MM.1S (cell line): ENCODE results near the gene C15orf39.
"Not testable (repeated sequence)": the region's sequence is repeated elsewhere in the genome, so short reads cannot be mapped to it uniquely, and the experiment has no call there.

Experiments used
- DNase-seq: peaks from one replicate; pipeline ENCODE4 v3.0.0-alpha.2; 2015
- H2AFZ ChIP-seq: fragments of 300-600 bp; sonication (generic); 2 replicates; pipeline ENCODE4 v1.6.0; 2016; ENCODE audit warnings: antibody characterized with exemption, low read length
- H3F3A ChIP-seq: fragments of 300-600 bp; sonication (generic); 2 replicates; pipeline ENCODE4 v1.6.1; 2016; ENCODE audit warnings: mild to moderate bottlenecking, antibody characterized with exemption, low read length, moderate library complexity, mixed read lengths; ENCODE audit not compliant: insufficient read depth
- H3K27ac ChIP-seq: fragments of 300-600 bp; sonication (generic); 2 replicates; pipeline ENCODE4 v1.5.1; 2016; ENCODE audit warnings: mild to moderate bottlenecking, low read length
- H3K27me3 ChIP-seq: fragments of 300-600 bp; sonication (generic); replicated peaks from 2 replicates; pipeline ENCODE4 v1.6.0; 2016; ENCODE audit warnings: low read length; ENCODE audit not compliant: insufficient read depth
- H3K36me3 ChIP-seq: fragments of 300-600 bp; sonication (generic); replicated peaks from 2 replicates; pipeline ENCODE4 v1.6.1; 2016; ENCODE audit warnings: mild to moderate bottlenecking, low read length, mixed read lengths; ENCODE audit not compliant: insufficient read depth
- H3K4me1 ChIP-seq: fragments of 300-600 bp; sonication (generic); 2 replicates; pipeline ENCODE4 v1.6.1; 2016; ENCODE audit warnings: low read length, mixed read lengths
- H3K4me2 ChIP-seq: fragments of 300-600 bp; sonication (generic); 2 replicates; pipeline ENCODE4 v1.6.0; 2016; ENCODE audit warnings: low read depth, low read length
- H3K4me3 ChIP-seq: fragments of 300-600 bp; sonication (generic); 2 replicates; pipeline ENCODE4 v1.5.1; 2016; ENCODE audit warnings: low read length, mixed read lengths
- H3K79me2 ChIP-seq: fragments of 300-600 bp; sonication (generic); 2 replicates; pipeline ENCODE4 v1.6.1; 2016; ENCODE audit warnings: mixed run types, low read length, mixed read lengths
- H3K9ac ChIP-seq: fragments of 300-600 bp; sonication (generic); 2 replicates; pipeline ENCODE4 v1.6.1; 2016; ENCODE audit warnings: low read length, mixed read lengths
- H3K9me2 ChIP-seq: fragments of 300-600 bp; sonication (generic); replicated peaks from 2 replicates; pipeline ENCODE4 v1.6.1; 2016; ENCODE audit warnings: mild to moderate bottlenecking, low read length, mixed read lengths; ENCODE audit not compliant: insufficient read depth
- H3K9me3 ChIP-seq: fragments of 300-600 bp; sonication (generic); replicated peaks from 2 replicates; pipeline ENCODE4 v1.6.1; 2016; ENCODE audit warnings: mild to moderate bottlenecking, low read length, mixed read lengths; ENCODE audit not compliant: insufficient read depth
- H4K20me1 ChIP-seq: fragments of 300-600 bp; sonication (generic); 2 replicates; pipeline ENCODE4 v1.6.1; 2016; ENCODE audit warnings: mild to moderate bottlenecking, low read length, moderate library complexity, mixed read lengths; ENCODE audit not compliant: insufficient read depth
- EZH2 ChIP-seq: fragments of 300-600 bp; sonication (generic); optimal IDR thresholded peaks from 2 replicates; pipeline ENCODE3; 2017; ENCODE audit warnings: low read depth, mild to moderate bottlenecking, antibody characterized with exemption, low read length, mixed read lengths
- EZH2phosphoT487 ChIP-seq: fragments of 300-600 bp; sonication (generic); IDR thresholded peaks from 2 replicates; pipeline ENCODE4 v1.6.1; 2018; ENCODE audit warnings: antibody characterized with exemption, low read length
- TF ChIP-seq, protein P1 (sequence below): fragments of 300-600 bp; sonication (generic); IDR thresholded peaks from 2 replicates; pipeline ENCODE4 v1.5.1; 2016; ENCODE audit warnings: antibody characterized with exemption, low read length, mixed read lengths

The C15orf39 gene

DNA sequence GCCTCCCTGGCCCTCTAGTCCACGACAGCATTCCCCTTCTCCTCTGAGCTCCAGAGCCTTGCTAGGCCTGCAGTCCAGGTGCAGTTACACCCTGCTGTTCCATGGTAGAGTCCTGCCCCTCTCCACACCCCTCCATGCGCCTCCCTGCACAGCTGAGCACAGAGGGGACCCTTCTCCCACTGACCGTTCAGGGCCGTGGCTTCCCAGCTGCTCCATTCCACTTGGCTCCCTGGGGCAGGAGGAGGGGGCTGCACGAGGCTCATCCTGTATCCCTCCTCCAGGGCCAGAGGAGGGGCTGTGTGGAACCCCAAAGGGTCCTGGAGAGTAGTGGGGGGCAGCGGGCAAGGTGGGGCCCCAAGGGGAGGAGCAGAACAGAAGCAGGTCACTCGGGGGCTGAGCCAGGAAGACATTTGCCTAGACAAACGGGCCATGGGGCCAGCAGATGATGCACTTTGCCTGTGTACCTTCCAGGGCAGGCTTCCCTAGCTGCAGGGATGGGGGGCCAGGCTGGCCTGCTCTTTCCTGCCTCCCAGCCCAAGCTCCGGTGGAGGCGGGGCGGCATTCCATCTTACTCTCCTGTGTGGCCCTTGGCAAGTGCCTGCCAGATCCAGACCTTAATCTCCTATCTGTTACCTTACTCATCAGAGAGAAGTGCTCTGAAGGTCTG lies 35.8 kb downstream of the C15orf39 start:
- H3K9ac ChIP-seq = no peak overlapping the region
- DNase-seq = no peak
- H3F3A ChIP-seq = no peaks in the 10 kb centered on the region
- TF ChIP-seq, protein P1, sequence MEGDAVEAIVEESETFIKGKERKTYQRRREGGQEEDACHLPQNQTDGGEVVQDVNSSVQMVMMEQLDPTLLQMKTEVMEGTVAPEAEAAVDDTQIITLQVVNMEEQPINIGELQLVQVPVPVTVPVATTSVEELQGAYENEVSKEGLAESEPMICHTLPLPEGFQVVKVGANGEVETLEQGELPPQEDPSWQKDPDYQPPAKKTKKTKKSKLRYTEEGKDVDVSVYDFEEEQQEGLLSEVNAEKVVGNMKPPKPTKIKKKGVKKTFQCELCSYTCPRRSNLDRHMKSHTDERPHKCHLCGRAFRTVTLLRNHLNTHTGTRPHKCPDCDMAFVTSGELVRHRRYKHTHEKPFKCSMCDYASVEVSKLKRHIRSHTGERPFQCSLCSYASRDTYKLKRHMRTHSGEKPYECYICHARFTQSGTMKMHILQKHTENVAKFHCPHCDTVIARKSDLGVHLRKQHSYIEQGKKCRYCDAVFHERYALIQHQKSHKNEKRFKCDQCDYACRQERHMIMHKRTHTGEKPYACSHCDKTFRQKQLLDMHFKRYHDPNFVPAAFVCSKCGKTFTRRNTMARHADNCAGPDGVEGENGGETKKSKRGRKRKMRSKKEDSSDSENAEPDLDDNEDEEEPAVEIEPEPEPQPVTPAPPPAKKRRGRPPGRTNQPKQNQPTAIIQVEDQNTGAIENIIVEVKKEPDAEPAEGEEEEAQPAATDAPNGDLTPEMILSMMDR = no peak
- no peak for TF ChIP-seq EZH2
- no peak for TF ChIP-seq EZH2phosphoT487
- H3K27me3 ChIP-seq = peaks cover 17% of the 10 kb centered on the region
- H3K4me2 ChIP-seq = no peak overlapping the region
- H2AFZ ChIP-seq = no peak overlapping the region
- H3K79me2 ChIP-seq = no peaks in the 10 kb centered on the region
- H3K36me3 ChIP-seq = no peaks in the 10 kb centered on the region
- H3K4me1 ChIP-seq = no peaks in the 10 kb centered on the region
- H4K20me1 ChIP-seq = no peaks in the 10 kb centered on the region
- no peaks in the 10 kb centered on the region for H3K9me3 ChIP-seq
- H3K27ac ChIP-seq = no peak overlapping the region
- no peaks in the 10 kb centered on the region for H3K9me2 ChIP-seq
- H3K4me3 ChIP-seq = no peak overlapping the region

DNA sequence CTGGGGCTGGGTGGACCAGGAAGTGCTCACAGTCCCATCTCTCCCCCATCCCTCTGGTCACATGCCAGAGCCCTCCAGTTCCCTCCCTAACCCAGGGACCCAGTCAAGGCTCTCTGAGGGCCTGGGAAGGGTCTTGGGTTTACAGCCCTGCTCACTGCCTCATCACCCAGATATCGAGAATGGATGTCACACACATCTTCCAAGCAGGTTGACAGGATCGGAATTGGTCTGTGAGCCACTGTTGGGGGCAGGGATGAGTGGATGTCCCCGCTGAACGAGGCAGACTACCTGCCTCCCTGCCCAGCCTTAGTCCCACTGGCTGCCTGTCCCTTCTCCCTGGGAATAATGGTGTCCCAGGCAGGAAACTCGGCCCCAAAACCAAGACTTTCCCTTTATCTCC lies 36.5 kb downstream of the C15orf39 start:
- TF ChIP-seq EZH2 = no peak
- TF ChIP-seq EZH2phosphoT487 = no peak
- TF ChIP-seq, protein P1 = no peak
- Histone ChIP-seq H3K4me1 (no peaks in the 10 kb centered on the region), H3F3A (no peaks in the 10 kb centered on the region), H3K36me3 (no peaks in the 10 kb centered on the region), H4K20me1 (no peaks in the 10 kb centered on the region), H3K27me3 (peaks cover 10% of the 10 kb centered on the region), H3K79me2 (no peaks in the 10 kb centered on the region), H3K4me2 (no peak overlapping the region), H3K27ac (no peak overlapping the region), H2AFZ (no peak overlapping the region), H3K4me3 (no peak overlapping the region), H3K9me2 (no peaks in the 10 kb centered on the region), H3K9me3 (no peaks in the 10 kb centered on the region), H3K9ac (no peak overlapping the region)
- DNase-seq = no peak

- H3K4me3 ChIP-seq, H3K36me3 ChIP-seq, H3K4me2 ChIP-seq, H3K9me2 ChIP-seq, H3F3A ChIP-seq, H3K4me1 ChIP-seq, H2AFZ ChIP-seq, H3K9me3 ChIP-seq, H3K79me2 ChIP-seq, H3K27ac ChIP-seq, H3K27me3 ChIP-seq, H4K20me1 ChIP-seq, H3K9ac ChIP-seq, DNase-seq: not testable (repeated sequence)
Measured at GRCh38 chr15:75245741-75246140, 44.1 kb downstream of the C15orf39 start.

GRCh38 chr15:75248991-75249390 lies 47.3 kb downstream of the C15orf39 start:
- not testable (repeated sequence) for H3K9ac ChIP-seq, H3K27ac ChIP-seq, H3F3A ChIP-seq, H3K79me2 ChIP-seq, H2AFZ ChIP-seq, H3K9me2 ChIP-seq, H3K36me3 ChIP-seq, H3K9me3 ChIP-seq, H3K4me2 ChIP-seq, DNase-seq, H3K4me3 ChIP-seq, H4K20me1 ChIP-seq, H3K4me1 ChIP-seq, H3K27me3 ChIP-seq
